Activated gamma-delta T cell treated with Interleukin-2 at 50 U/mL for 16 hours (primary cell): ENCODE measurements around the gene RTEL1.

ENCODE experiments used
- DNase-seq: peaks from one replicate; pipeline ENCODE4 v3.0.0-alpha.2; 2020

RTEL1 gene

GRCh38 chr20:63690898-63691710, 33.0 kb downstream of the RTEL1 start:
- peak; percentile 3 for DNase-seq

GRCh38 chr20:63691711-63692435, 33.8 kb downstream of the RTEL1 start:
- peak; percentile 3 for DNase-seq

- no peak for DNase-seq
Measured at GRCh38 chr20:63692436-63693082, 34.4 kb downstream of the RTEL1 start.

GRCh38 chr20:63693083-63693732, 35.1 kb downstream of the RTEL1 start:
- DNase-seq = no peak

GRCh38 chr20:63693733-63694583, 35.8 kb downstream of the RTEL1 start:
- DNase-seq = no peak

- DNase-seq = no peak
Measured at GRCh38 chr20:63694584-63695423, 36.7 kb downstream of the RTEL1 start.

GRCh38 chr20:63695424-63696305, 37.6 kb downstream of the RTEL1 start:
- no peak for DNase-seq

GRCh38 chr20:63696306-63696627, 38.2 kb downstream of the RTEL1 start:
- DNase-seq = peak; percentile 19

GRCh38 chr20:63696628-63697356, 38.7 kb downstream of the RTEL1 start, which contains the start of gene TNFRSF6B:
TNFRSF6B (plus strand) TSS chr20:63696652; CDS start chr20:63696768, 116 bp downstream.
- no peak for DNase-seq

GRCh38 chr20:63697357-63697867, 39.3 kb downstream of the RTEL1 start:
- DNase-seq = no peak

- no peak for DNase-seq
Measured at GRCh38 chr20:63697868-63698545, 39.9 kb downstream of the RTEL1 start.

GRCh38 chr20:63698739-63699465, 40.8 kb downstream of the RTEL1 start:
- DNase-seq = peak; percentile 3

GRCh38 chr20:63699466-63700198, 41.5 kb downstream of the RTEL1 start:
- DNase-seq = peak; percentile 2

- peak; percentile 2 for DNase-seq
Measured at GRCh38 chr20:63700199-63701050, 42.3 kb downstream of the RTEL1 start.

- no peak for DNase-seq
Measured at GRCh38 chr20:63701051-63701328, 42.9 kb downstream of the RTEL1 start.

- peak; percentile 2 for DNase-seq
Measured at GRCh38 chr20:63701329-63702035, 43.4 kb downstream of the RTEL1 start.
